HFFc6 (cell line): ENCODE results near the gene ZNF710. TPM values are rescaled to one million over a fixed set of nuclear protein-coding genes. Genes with fewer than 3 reads are reported as not detected.
"Not testable (repeated sequence)": the region's sequence is repeated elsewhere in the genome, so short reads cannot be mapped to it uniquely, and the experiment has no call there.

Source experiments
- DNase-seq: peaks from one replicate; pipeline ENCODE4 v3.0.0-alpha.2; 2018
- H3K27ac Mint-ChIP-seq: 2 replicates; pipeline ENCODE4 v1.8.0; 2020; ENCODE audit warnings: mild to moderate bottlenecking, mixed read lengths
- H3K27me3 Mint-ChIP-seq: 2 replicates; pipeline ENCODE4 v1.8.0; 2021; ENCODE audit warnings: mild to moderate bottlenecking, moderate library complexity, mixed read lengths; ENCODE audit not compliant: insufficient read depth
- H3K36me3 Mint-ChIP-seq: 2 replicates; pipeline ENCODE4 v1.8.0; 2021; ENCODE audit warnings: low read depth, mixed read lengths
- H3K4me1 Mint-ChIP-seq: 2 replicates; pipeline ENCODE4 v1.8.0; 2020; ENCODE audit warnings: low read depth, mixed read lengths
- H3K4me3 Mint-ChIP-seq: 2 replicates; pipeline ENCODE4 v1.8.0; 2020; ENCODE audit warnings: mild to moderate bottlenecking, moderate library complexity, mixed read lengths
- H3K9me3 Mint-ChIP-seq: 2 replicates; pipeline ENCODE4 v1.8.0; 2020; ENCODE audit warnings: mild to moderate bottlenecking, mixed read lengths
- CTCF ChIP-seq: fragments of 200-600 bp; sonication (generic); IDR thresholded peaks from 2 replicates; pipeline ENCODE4 v1.5.0; 2021; ENCODE audit warnings: antibody characterized with exemption, mild to moderate bottlenecking
- long read RNA-seq: library from polyadenylated mRNA; unstranded; transcript quantifications from one replicate; pipeline ENCODE4 v2.0.0, GENCODE V29; 2019
- total RNA-seq, 6 experiments: library from RNA; stranded (reverse); fragmentation: NEBNext Ultra II Directional; extraction: Animal tissue kit (Norgen Biotek cat#: 25700); gene quantifications; 2 replicates in 1 of 6; 3 replicates in 5 of 6; pipeline ENCODE4 v1.2.3, GENCODE V29; 2021

ZNF710 gene
- total RNA-seq = 10 to 100 TPM; 17.6 to 23.3 (median 20.3) TPM
- long read RNA-seq, partial matches to known transcripts = 0 of 1 reads
- long read RNA-seq, other reads (novel, unspliced or antisense) = 1 of 1 reads

GRCh38 chr15:90001062-90001682 is at the start of gene ZNF710:
TSS of gene ZNF710 (plus strand) at chr15:90001324. CDS start at chr15:90067138, 65,814 bp downstream.
- Mint-ChIP-seq H3K4me3 (peak within 1 kb of the TSS; percentile 93), H3K27ac (peak within 1 kb of the TSS; percentile 97), H3K36me3 (peaks cover 4% of the 10 kb centered on the region; the same call in 1 of the 2 replicates), H3K27me3 (peaks cover 3% of the 10 kb centered on the region; the same call in 1 of the 2 replicates), H3K9me3 (no peaks in the 10 kb centered on the region), H3K4me1 (peaks cover 61% of the 10 kb centered on the region)
- peak; percentile 47 for DNase-seq
- no peak for TF ChIP-seq CTCF

GRCh38 chr15:89954541-89954940 is 46.6 kb upstream of the ZNF710 start:
- no peak overlapping the region for H3K27ac Mint-ChIP-seq
- DNase-seq = no peak
- peaks cover 4% of the 10 kb centered on the region; the same call in 1 of the 2 replicates for H3K9me3 Mint-ChIP-seq
- no peak overlapping the region for H3K4me3 Mint-ChIP-seq
- H3K27me3 Mint-ChIP-seq = peaks cover 12% of the 10 kb centered on the region
- H3K4me1 Mint-ChIP-seq = no peaks in the 10 kb centered on the region
- TF ChIP-seq CTCF = no peak
- H3K36me3 Mint-ChIP-seq = no peaks in the 10 kb centered on the region

GRCh38 chr15:89955449-89955998 is 45.6 kb upstream of the ZNF710 start:
- not testable (repeated sequence) for H3K4me1 Mint-ChIP-seq, H3K9me3 Mint-ChIP-seq, H3K4me3 Mint-ChIP-seq, H3K36me3 Mint-ChIP-seq, DNase-seq, H3K27ac Mint-ChIP-seq
- H3K27me3 Mint-ChIP-seq = peaks cover 16% of the 10 kb centered on the region

GRCh38 chr15:89958107-89958805 is 42.9 kb upstream of the ZNF710 start:
- no peak overlapping the region for H3K27ac Mint-ChIP-seq

GRCh38 chr15:89963301-89964231 is 37.6 kb upstream of the ZNF710 start:
- no peak for DNase-seq

More at GRCh38 chr15:89958107-89958805, 42.9 kb upstream of the ZNF710 start:
- DNase-seq = no peak
- Mint-ChIP-seq H3K4me3 (no peak overlapping the region), H3K4me1 (no peaks in the 10 kb centered on the region), H3K36me3 (no peaks in the 10 kb centered on the region), H3K9me3 (peaks cover 4% of the 10 kb centered on the region; the same call in 1 of the 2 replicates), H3K27me3 (peaks cover 11% of the 10 kb centered on the region)
- TF ChIP-seq CTCF = no peak

More at GRCh38 chr15:89963301-89964231, 37.6 kb upstream of the ZNF710 start:
- no peaks in the 10 kb centered on the region for H3K9me3 Mint-ChIP-seq
- no peak overlapping the region for H3K27ac Mint-ChIP-seq
- H3K4me3 Mint-ChIP-seq = no peak overlapping the region
- H3K4me1 Mint-ChIP-seq = 0 out of 2 replicates have a peak, but pooled peaks cover 5% of the 10 kb centered on the region
- no peak for TF ChIP-seq CTCF
- H3K36me3 Mint-ChIP-seq = no peaks in the 10 kb centered on the region
- H3K27me3 Mint-ChIP-seq = peaks cover 18% of the 10 kb centered on the region
